ENCODE data around the gene LMAN2L.
"Not testable (repeated sequence)": the region's sequence is repeated elsewhere in the genome, so short reads cannot be mapped to it uniquely, and the experiment has no call there.

Gene LMAN2L

GRCh38 chr2:96687266-96687665, 52.6 kb downstream of the LMAN2L start:
- no peak for DNase-seq

GRCh38 chr2:96685577-96686459, 54.0 kb downstream of the LMAN2L start:
- DNase-seq, result peak; percentile 77

GRCh38 chr2:96684883-96685576, 54.8 kb downstream of the LMAN2L start:
- peak; percentile 52 for DNase-seq

- DNase-seq, result no peak
These were observed 55.7 kb downstream of the LMAN2L start for GRCh38 chr2:96683972-96684820.

- DNase-seq, result no peak
These were observed 56.6 kb downstream of the LMAN2L start for GRCh38 chr2:96683307-96683706.

- DNase-seq, result no peak
These were observed 58.3 kb downstream of the LMAN2L start for GRCh38 chr2:96681540-96681939.

- DNase-seq, result no peak
These were observed 59.2 kb downstream of the LMAN2L start for GRCh38 chr2:96680561-96681141.

- peak; percentile 8 for DNase-seq
These were observed 60.0 kb downstream of the LMAN2L start for GRCh38 chr2:96679848-96680247.

GRCh38 chr2:96669539-96670215, 70.2 kb downstream of the LMAN2L start:
- no peak for DNase-seq

- no peak for DNase-seq
These were observed 71.1 kb downstream of the LMAN2L start for GRCh38 chr2:96668771-96669170.

- DNase-seq, result not testable (repeated sequence)
These were observed 74.1 kb downstream of the LMAN2L start for GRCh38 chr2:96665717-96666116.

GRCh38 chr2:96665083-96665569, 74.7 kb downstream of the LMAN2L start:
- DNase-seq, result no peak

- no peak for DNase-seq
These were observed 75.4 kb downstream of the LMAN2L start for GRCh38 chr2:96664366-96664925.

GRCh38 chr2:96663829-96664228, 76.0 kb downstream of the LMAN2L start:
- DNase-seq, result no peak

- DNase-seq, result no peak
These were observed 76.7 kb downstream of the LMAN2L start for GRCh38 chr2:96663177-96663576.

- DNase-seq, result no peak
These were observed 77.5 kb downstream of the LMAN2L start for GRCh38 chr2:96662360-96662759.

GRCh38 chr2:96661324-96661723, 78.5 kb downstream of the LMAN2L start:
- DNase-seq, result no peak

GRCh38 chr2:96656540-96656939, 83.3 kb downstream of the LMAN2L start:
- no peak for DNase-seq

Data from DMS79 treated with DMSO at 0.1 percent for 48 hours (cell line).